ENCODE measurements around the gene STX16.
"Not testable (repeated sequence)": the region's sequence is repeated elsewhere in the genome, so short reads cannot be mapped to it uniquely, and the experiment has no call there.

Gene STX16

DNA sequence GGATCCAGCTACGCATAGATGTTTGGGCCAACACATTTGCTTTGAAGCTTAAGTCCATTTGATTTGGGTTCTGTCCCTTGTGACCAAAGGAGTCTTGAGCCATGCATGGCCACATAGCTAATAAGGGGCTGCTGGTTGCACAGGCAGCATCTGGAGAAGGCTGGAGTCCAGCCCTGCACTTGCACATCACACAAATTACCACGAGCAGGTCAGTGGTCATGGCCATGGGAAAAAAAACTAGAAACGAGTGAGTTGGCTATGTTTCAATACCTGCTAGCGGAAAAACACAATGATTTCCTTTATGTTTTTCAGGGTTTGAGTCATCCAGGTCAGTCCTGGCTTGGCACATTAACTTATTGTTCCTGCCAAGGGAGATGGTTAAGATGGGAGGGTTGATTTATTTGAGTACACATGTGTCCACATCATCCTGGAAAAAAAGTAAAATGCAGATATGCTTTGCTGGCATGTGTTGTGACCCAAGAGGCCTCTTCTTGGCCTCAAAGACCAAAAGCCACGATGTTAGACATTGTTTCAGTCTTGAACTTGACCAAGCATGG, 5.6 kb upstream of the STX16 start:
- H3K4me3 ChIP-seq (ENCODE audit: low read depth, low read length): no peak overlapping the region
- DNase-seq (ENCODE audit: low read depth): peak; percentile 22
- TF ChIP-seq, protein P1, sequence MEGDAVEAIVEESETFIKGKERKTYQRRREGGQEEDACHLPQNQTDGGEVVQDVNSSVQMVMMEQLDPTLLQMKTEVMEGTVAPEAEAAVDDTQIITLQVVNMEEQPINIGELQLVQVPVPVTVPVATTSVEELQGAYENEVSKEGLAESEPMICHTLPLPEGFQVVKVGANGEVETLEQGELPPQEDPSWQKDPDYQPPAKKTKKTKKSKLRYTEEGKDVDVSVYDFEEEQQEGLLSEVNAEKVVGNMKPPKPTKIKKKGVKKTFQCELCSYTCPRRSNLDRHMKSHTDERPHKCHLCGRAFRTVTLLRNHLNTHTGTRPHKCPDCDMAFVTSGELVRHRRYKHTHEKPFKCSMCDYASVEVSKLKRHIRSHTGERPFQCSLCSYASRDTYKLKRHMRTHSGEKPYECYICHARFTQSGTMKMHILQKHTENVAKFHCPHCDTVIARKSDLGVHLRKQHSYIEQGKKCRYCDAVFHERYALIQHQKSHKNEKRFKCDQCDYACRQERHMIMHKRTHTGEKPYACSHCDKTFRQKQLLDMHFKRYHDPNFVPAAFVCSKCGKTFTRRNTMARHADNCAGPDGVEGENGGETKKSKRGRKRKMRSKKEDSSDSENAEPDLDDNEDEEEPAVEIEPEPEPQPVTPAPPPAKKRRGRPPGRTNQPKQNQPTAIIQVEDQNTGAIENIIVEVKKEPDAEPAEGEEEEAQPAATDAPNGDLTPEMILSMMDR (IDR thresholded peaks at IDR 0.05; ENCODE audit: control insufficient read depth, extremely low read depth, insufficient read depth): no peak

DNA sequence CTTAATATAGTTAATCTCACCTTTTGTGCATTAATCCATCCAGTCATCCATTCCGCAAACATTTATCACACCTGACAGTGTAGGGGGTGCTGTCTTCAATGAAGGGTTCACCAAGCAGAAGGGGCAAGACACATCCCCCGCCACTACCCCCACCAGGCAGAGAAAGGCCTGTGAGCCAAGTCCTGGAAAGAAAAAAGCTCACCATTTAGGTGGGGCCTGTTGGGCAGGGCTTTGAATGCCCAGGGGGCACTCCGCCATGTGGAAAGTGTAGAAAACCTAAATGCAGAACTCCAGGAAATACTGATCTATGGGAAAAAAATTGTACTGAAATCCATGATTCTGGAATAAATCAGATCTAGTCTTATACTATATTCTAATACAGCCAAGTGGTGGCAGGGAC, 4.8 kb upstream of the STX16 start:
- TF ChIP-seq, protein P1 (IDR thresholded peaks at IDR 0.05; ENCODE audit: control insufficient read depth, extremely low read depth, insufficient read depth): no peak
- no peak for DNase-seq (ENCODE audit: low read depth)
- H3K4me3 ChIP-seq (ENCODE audit: low read depth, low read length): no peak overlapping the region

DNA sequence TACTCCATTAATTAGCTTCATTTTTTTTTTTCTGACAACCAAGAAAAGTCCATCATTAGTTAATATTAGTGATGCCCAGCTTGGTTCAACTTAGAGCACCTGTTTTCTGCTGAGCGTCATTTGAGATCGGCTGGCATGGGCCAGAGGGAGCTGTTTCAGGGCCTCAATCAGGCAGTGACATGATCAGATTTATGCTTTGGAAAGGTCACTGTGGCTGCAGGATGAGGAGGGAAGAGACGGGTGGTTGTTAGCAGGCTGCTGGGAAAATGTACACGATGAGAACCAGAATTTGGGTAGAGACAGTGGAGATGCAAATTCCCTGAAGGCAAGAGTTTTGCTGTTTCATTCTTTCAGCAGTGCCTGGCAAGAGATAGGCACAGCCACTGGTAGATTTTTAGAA, 4.4 kb upstream of the STX16 start:
- TF ChIP-seq, protein P1 (IDR thresholded peaks at IDR 0.05; ENCODE audit: control insufficient read depth, extremely low read depth, insufficient read depth): no peak
- no peak for DNase-seq (ENCODE audit: low read depth)
- no peak overlapping the region for H3K4me3 ChIP-seq (ENCODE audit: low read depth, low read length)

DNA sequence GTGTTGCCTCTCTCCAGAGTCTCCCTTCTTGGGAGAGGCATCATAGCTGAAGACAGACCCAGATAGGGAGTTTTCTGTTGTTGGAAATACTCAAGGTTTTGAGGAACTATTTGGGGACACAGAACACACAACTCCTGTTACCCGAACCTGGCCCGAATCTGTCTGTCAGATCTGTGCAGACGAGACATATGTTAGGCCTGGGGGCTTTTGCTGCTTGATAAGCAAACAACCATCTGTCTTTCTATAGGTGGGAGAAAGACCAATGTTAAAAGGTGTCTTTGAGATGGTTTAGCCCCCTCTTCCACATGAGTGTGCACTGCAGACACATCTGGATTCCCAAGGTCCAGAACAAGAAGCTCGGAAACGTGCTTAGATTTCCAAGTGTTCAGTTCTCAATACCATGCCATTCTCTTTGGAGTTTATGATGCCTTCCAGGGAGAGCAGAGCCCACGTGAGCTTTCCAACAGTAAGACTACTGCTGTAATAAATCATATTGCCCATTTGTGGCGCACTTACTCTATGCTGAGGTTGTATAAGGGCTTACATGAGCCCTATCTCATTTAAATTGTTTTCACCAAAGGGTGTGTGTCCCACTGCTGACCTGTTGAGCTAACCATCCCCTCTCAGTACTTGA, 3.8 kb upstream of the STX16 start:
- no peak overlapping the region for H3K4me3 ChIP-seq (ENCODE audit: low read depth, low read length)
- DNase-seq (ENCODE audit: low read depth): no peak
- TF ChIP-seq, protein P1 (IDR thresholded peaks at IDR 0.05; ENCODE audit: control insufficient read depth, extremely low read depth, insufficient read depth): no peak

DNA sequence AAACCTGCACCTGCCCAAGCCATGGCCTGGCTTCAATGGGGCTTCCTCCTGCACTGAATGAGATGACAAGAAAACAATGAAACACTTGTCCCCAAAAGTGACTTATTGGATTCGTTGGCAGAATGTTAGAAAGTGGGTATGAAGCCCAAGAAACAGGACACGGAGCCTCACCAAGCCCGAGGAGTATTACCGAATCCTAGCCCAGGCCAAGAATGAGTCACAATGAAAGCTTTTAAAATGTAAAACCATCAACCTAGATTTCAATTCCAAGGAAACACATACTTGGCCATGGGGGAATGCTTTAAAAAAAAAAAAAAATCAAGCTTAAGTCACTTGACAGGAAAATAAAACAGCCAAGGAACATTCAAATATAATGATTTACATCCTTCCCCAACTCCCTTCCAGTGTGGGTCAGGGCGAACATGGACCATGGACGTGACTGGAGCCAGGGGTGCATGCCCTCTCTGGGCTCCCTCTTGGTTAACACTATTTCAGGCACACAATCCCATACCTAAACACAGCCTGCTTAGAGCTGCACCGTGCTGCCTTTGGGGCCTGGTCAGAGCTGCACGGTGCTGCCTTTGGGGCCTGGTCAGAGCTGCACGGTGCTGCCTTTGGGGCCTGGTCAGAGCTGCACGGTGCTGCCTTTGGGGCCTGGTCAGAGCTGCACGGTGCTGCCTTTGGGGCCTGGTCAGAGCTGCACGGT, 3.1 kb upstream of the STX16 start:
- TF ChIP-seq, protein P1 (IDR thresholded peaks at IDR 0.05; ENCODE audit: control insufficient read depth, extremely low read depth, insufficient read depth): no peak
- no peak for DNase-seq (ENCODE audit: low read depth)
- H3K4me3 ChIP-seq (ENCODE audit: low read depth, low read length): no peak overlapping the region

DNA sequence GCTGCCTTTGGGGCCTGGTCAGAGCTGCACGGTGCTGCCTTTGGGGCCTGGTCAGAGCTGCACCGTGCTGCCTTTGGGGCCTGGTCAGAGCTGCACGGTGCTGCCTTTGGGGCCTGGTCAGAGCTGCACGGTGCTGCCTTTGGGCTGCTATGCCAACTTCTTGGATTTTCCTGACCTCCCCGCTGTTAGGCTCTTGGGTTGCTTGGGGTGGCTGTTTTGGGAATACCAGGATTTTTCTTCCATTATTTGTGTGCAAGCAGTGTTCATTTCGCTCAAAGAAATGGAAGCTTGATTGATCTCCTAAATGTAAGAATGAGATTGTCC, 2.6 kb upstream of the STX16 start:
- not testable (repeated sequence) for DNase-seq (ENCODE audit: low read depth); H3K4me3 ChIP-seq (ENCODE audit: low read depth, low read length)

DNA sequence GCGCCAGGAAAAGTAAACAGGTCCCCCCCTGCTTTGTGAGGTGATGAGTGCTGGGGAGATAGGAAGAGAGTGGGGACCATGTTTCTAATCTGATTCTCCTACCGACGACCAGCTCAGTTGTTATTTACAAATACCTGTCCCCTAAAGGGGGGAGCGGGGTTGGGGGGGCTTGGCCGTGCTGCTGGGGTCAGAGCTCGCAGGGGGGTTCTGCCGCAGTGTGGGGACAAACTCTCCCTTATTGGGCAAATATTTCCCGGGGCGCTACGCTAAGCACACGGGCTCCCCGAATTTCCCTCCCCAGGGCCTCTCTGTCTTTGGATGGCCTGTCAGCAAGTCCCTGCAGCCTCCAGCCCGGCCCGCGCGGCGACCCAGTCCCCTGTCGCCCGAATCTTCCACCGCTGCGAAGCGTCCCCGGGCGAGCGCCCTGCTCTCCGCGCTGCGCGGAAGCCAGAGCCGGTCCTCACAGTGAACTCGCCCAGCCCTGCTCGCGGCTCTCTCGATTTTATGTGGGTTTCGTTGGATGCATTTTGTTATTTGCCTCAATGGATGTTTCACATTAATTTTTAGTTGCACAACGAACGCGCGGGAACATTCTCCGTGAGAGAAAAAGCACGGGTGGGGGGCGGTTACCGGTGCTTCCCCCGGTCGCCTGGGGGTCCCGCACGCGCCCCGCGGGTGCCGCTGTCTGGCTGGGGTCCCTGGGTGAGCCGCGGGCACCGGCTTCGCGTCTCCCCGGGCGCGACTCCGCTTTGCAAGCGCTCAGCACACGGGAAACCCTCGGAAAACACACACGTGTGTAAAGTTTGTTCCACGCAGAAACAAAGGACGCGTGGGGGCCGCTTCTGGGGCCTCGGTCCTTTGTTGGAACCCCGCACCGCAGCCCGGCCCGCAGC, 1.5 kb upstream of the STX16 start:
- H3K4me3 ChIP-seq (ENCODE audit: low read depth, low read length): no peak overlapping the region
- DNase-seq (ENCODE audit: low read depth): no peak
- TF ChIP-seq, protein P1 (IDR thresholded peaks at IDR 0.05; ENCODE audit: control insufficient read depth, extremely low read depth, insufficient read depth): no peak
